ENCODE results near the gene TMEM94.

Gene TMEM94

DNA sequence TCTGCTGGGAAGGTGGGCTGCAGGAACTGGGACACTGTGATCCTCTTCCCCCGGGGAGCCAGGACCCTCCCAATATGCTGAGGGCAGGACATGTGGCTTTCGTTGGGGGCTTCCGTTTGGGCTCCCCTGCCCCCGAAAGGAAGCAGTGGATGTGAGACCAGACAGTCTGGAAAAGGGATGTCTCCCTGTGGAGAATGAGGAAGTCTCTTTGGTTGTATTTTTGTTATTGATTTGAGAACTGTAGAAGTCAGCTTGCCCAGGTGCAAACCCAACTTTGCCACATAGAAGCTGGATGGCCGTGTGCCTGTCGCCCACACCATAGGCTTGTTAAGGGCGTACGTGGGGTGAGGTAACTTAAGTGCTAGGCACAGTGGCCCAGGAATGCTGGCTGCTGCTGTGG is 87.8 kb downstream of the TMEM94 start:
- Histone ChIP-seq H3K9ac (ENCODE audit: low read length) (no peak overlapping the region), H3K4me3 (ENCODE audit: low read length) (no peak overlapping the region), H4K20me1 (ENCODE audit: insufficient read depth, low read length) (no peaks in the 10 kb centered on the region), H2AFZ (ENCODE audit: low read length) (no peak overlapping the region), H3K9me3 (replicated peaks; ENCODE audit: insufficient read depth, low read length) (no peaks in the 10 kb centered on the region), H3K4me1 (ENCODE audit: low read length) (no peaks in the 10 kb centered on the region), H3F3A (ENCODE audit: insufficient read depth, low read length) (no peaks in the 10 kb centered on the region), H3K36me3 (replicated peaks; ENCODE audit: insufficient read depth, low read length) (no peaks in the 10 kb centered on the region), H3K79me2 (ENCODE audit: low read length) (no peaks in the 10 kb centered on the region), H3K27me3 (replicated peaks; ENCODE audit: insufficient read depth, low read length) (no peaks in the 10 kb centered on the region), H3K9me2 (replicated peaks; ENCODE audit: insufficient read depth, low read length) (no peaks in the 10 kb centered on the region), H3K27ac (ENCODE audit: low read length) (no peak overlapping the region), H3K4me2 (ENCODE audit: low read depth, low read length) (no peak overlapping the region)
- TF ChIP-seq, protein P1, sequence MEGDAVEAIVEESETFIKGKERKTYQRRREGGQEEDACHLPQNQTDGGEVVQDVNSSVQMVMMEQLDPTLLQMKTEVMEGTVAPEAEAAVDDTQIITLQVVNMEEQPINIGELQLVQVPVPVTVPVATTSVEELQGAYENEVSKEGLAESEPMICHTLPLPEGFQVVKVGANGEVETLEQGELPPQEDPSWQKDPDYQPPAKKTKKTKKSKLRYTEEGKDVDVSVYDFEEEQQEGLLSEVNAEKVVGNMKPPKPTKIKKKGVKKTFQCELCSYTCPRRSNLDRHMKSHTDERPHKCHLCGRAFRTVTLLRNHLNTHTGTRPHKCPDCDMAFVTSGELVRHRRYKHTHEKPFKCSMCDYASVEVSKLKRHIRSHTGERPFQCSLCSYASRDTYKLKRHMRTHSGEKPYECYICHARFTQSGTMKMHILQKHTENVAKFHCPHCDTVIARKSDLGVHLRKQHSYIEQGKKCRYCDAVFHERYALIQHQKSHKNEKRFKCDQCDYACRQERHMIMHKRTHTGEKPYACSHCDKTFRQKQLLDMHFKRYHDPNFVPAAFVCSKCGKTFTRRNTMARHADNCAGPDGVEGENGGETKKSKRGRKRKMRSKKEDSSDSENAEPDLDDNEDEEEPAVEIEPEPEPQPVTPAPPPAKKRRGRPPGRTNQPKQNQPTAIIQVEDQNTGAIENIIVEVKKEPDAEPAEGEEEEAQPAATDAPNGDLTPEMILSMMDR (IDR thresholded peaks at IDR 0.05; ENCODE audit: low read length): no peak
- TF ChIP-seq EZH2 (optimal IDR thresholded peaks at IDR 0.05; ENCODE audit: low read depth, low read length) (no peak), EZH2phosphoT487 (IDR thresholded peaks at IDR 0.05; ENCODE audit: low read length) (no peak)
- no peak for DNase-seq

DNA sequence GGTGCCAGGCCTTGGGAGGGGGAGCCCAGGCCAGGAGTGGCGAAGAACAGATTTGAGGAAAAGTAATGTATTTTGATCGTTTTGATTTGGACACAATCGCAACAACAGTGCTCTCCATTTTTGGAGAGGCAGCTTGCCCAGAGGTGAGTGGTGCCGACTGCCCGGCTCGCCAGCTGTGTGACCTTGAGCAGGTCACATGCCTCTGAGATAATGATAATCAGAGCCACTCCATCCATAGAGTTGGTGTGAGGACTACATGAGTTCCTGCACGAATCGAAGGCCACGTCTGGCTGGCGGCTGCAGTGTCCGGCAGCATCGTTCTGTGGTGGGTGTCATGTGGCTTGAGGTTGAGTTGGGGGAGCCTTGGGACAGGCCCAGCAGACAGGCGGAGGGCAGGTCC is 89.7 kb downstream of the TMEM94 start:
- H3K4me3 ChIP-seq (ENCODE audit: low read length): no peak overlapping the region
- H4K20me1 ChIP-seq (ENCODE audit: insufficient read depth, low read length): no peaks in the 10 kb centered on the region
- no peak overlapping the region for H3K27ac ChIP-seq (ENCODE audit: low read length)
- H3K9me2 ChIP-seq (replicated peaks; ENCODE audit: insufficient read depth, low read length): no peaks in the 10 kb centered on the region
- H3K36me3 ChIP-seq (replicated peaks; ENCODE audit: insufficient read depth, low read length): no peaks in the 10 kb centered on the region
- H2AFZ ChIP-seq (ENCODE audit: low read length): no peak overlapping the region
- no peak for DNase-seq
- no peaks in the 10 kb centered on the region for H3K4me1 ChIP-seq (ENCODE audit: low read length)
- no peaks in the 10 kb centered on the region for H3F3A ChIP-seq (ENCODE audit: insufficient read depth, low read length)
- H3K27me3 ChIP-seq (replicated peaks; ENCODE audit: insufficient read depth, low read length): no peaks in the 10 kb centered on the region
- no peak overlapping the region for H3K9ac ChIP-seq (ENCODE audit: low read length)
- TF ChIP-seq EZH2 (optimal IDR thresholded peaks at IDR 0.05; ENCODE audit: low read depth, low read length): no peak
- TF ChIP-seq EZH2phosphoT487 (IDR thresholded peaks at IDR 0.05; ENCODE audit: low read length): no peak
- TF ChIP-seq, protein P1 (IDR thresholded peaks at IDR 0.05; ENCODE audit: low read length): no peak
- H3K4me2 ChIP-seq (ENCODE audit: low read depth, low read length): no peak overlapping the region
- H3K9me3 ChIP-seq (replicated peaks; ENCODE audit: insufficient read depth, low read length): no peaks in the 10 kb centered on the region
- no peaks in the 10 kb centered on the region for H3K79me2 ChIP-seq (ENCODE audit: low read length)

DNA sequence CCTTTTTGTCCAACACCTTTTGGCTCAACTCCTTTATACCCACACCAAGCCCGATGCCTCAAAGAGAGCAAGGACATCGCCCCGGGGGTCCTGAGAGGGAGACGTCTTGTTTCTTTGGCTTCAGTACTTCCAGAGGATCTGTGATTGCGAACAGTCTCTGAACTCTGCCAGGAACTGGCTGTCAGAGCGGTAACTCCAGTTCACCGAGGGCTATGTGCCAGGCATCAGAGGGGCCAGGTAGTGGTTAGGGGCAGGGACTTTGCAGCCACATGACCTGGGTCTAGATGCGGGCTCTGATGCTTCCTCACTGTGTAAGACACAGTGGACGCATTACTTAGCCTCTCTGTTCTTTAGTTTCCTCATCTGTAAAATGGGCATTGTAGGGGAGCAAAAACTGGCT is 90.7 kb downstream of the TMEM94 start:
- Histone ChIP-seq H3K27me3 (replicated peaks; ENCODE audit: insufficient read depth, low read length) (no peaks in the 10 kb centered on the region), H3F3A (ENCODE audit: insufficient read depth, low read length) (no peaks in the 10 kb centered on the region), H2AFZ (ENCODE audit: low read length) (no peak overlapping the region), H3K4me2 (ENCODE audit: low read depth, low read length) (no peak overlapping the region), H3K4me3 (ENCODE audit: low read length) (no peak overlapping the region), H3K9me2 (replicated peaks; ENCODE audit: insufficient read depth, low read length) (no peaks in the 10 kb centered on the region), H3K9ac (ENCODE audit: low read length) (no peak overlapping the region), H3K79me2 (ENCODE audit: low read length) (no peaks in the 10 kb centered on the region), H3K4me1 (ENCODE audit: low read length) (no peaks in the 10 kb centered on the region), H4K20me1 (ENCODE audit: insufficient read depth, low read length) (no peaks in the 10 kb centered on the region), H3K9me3 (replicated peaks; ENCODE audit: insufficient read depth, low read length) (no peaks in the 10 kb centered on the region), H3K27ac (ENCODE audit: low read length) (no peak overlapping the region), H3K36me3 (replicated peaks; ENCODE audit: insufficient read depth, low read length) (no peaks in the 10 kb centered on the region)
- no peak for TF ChIP-seq EZH2 (optimal IDR thresholded peaks at IDR 0.05; ENCODE audit: low read depth, low read length)
- TF ChIP-seq EZH2phosphoT487 (IDR thresholded peaks at IDR 0.05; ENCODE audit: low read length): no peak
- TF ChIP-seq, protein P1 (IDR thresholded peaks at IDR 0.05; ENCODE audit: low read length): no peak
- DNase-seq: no peak

All from MM.1S (cell line).